ENCODE data around the gene MMUT.
"Not testable (repeated sequence)": the region's sequence is repeated elsewhere in the genome, so short reads cannot be mapped to it uniquely, and the experiment has no call there.

The MMUT gene

DNA sequence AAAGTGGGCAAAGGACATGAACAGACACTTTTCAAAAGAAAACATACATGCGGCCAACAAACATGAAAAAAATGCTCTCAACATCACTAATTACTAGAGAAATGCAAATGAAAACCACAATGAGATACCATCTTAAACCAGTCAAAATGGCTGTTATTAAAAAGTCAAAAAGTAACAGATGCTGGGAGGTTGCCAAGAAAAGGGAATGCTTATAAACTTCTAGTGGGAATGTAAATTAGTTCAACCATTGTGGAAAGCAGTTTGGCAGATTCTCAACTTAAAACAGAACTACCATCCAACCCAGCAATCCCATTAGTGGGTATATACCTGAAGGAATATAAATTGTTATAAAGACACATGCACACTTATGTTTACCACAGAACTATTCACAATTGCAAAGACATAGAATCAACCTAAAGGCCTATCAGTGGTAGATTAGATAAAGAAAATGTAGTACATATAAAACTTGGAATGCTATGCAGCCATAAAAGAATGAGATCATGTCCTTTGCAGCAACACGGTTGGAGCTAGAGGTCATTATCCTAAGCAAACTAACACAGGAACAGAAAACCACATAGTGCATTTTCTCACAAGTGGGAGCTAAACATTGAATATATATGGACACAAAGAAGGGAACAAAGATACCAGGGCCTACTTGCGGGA, 16.4 kb upstream of the MMUT start:
- Histone ChIP-seq H3K9me3 (ENCODE audit: control insufficient read depth in 2 of 2, low read length in 2 of 2) (no peaks in the 10 kb centered on the region), H3K4me3 (ENCODE audit: low read length in 2 of 2) (no peak overlapping the region), H3K27ac (ENCODE audit: low read length) (no peak overlapping the region), H3K4me1 (ENCODE audit: control insufficient read depth, insufficient read depth, low read length) (no peaks in the 10 kb centered on the region), H3K27me3 (ENCODE audit: control insufficient read depth in 1 of 2, insufficient read depth in 2 of 2, low read length in 2 of 2) (no peaks in the 10 kb centered on the region), H3K9ac (ENCODE audit: low read length in 2 of 2) (no peak overlapping the region), H3K36me3 (ENCODE audit: control insufficient read depth in 2 of 2, insufficient read depth in 2 of 2, low read length in 2 of 2) (no peaks in the 10 kb centered on the region)

DNA sequence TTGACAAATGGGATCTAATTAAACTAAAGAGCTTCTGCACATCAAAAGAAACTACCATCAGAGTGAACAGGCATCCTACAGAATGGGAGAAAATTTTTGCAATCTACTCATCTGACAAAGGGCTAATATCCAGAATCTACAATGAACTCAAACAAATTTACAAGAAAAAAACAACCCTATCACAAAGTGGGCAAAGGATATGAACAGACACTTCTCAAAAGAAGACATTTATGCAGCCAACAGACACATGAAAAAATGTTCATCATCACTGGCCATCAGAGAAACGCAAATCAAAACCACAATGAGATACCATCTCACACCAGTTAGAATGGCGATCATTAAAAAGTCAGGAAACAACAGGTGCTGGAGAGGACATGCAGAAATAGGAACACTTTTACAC, 13.5 kb upstream of the MMUT start:
- H3K4me3 ChIP-seq (ENCODE audit: low read length in 2 of 2); H3K27ac ChIP-seq (ENCODE audit: low read length); H3K9me3 ChIP-seq (ENCODE audit: control insufficient read depth in 2 of 2, low read length in 2 of 2); H3K9ac ChIP-seq (ENCODE audit: low read length in 2 of 2); H3K4me1 ChIP-seq (ENCODE audit: control insufficient read depth, insufficient read depth, low read length); H3K36me3 ChIP-seq (ENCODE audit: control insufficient read depth in 2 of 2, insufficient read depth in 2 of 2, low read length in 2 of 2); H3K27me3 ChIP-seq (ENCODE audit: control insufficient read depth in 1 of 2, insufficient read depth in 2 of 2, low read length in 2 of 2): not testable (repeated sequence)

DNA sequence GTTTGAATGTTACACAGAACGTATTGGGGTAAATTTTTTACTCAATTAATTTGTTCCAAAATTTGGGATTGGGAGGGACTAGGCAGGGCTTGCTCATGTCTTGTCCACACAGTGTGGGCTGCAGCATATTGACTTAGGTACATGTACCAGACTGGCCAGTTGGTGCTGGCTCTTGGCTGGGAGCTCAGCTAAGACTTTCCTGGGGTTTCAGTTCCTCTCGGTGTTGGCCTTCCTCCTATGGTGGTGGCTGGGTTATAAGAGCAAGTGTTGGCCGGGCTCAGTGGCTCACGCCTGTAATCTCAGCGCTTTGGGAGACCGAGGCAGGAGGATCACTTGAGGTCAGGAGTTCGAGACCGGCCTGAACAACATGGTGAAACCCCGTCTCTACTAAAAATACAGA, 5.0 kb upstream of the MMUT start:
- no peaks in the 10 kb centered on the region for H3K36me3 ChIP-seq (ENCODE audit: control insufficient read depth in 2 of 2, insufficient read depth in 2 of 2, low read length in 2 of 2)

DNA sequence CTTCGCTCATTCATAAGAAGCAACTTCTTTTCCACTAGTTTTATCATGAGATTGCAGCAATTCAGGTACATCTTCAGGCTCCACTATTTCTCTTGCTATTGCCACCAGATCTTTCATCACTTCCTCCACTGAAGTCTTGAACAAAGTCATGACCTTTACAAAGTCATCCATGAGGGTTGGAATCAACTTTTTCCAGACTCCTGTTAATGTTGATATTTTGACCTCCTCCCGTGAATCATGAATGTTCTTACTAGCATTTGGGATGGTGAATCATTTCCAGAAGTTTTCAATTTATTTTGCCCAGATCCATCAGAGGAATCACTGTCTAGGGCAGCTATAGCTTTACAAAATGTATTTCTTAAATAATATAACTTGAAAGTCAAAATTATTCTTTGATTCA, 1.6 kb upstream of the MMUT start:
- H3K27ac ChIP-seq (ENCODE audit: low read length), result no peak overlapping the region
- H3K36me3 ChIP-seq (ENCODE audit: control insufficient read depth in 2 of 2, insufficient read depth in 2 of 2, low read length in 2 of 2), result no peaks in the 10 kb centered on the region
- no peak overlapping the region for H3K4me3 ChIP-seq (ENCODE audit: low read length in 2 of 2)
- peaks cover 6% of the 10 kb centered on the region for H3K4me1 ChIP-seq (ENCODE audit: control insufficient read depth, insufficient read depth, low read length)
- no peaks in the 10 kb centered on the region for H3K9me3 ChIP-seq (ENCODE audit: control insufficient read depth in 2 of 2, low read length in 2 of 2)
- H3K27me3 ChIP-seq (ENCODE audit: control insufficient read depth in 1 of 2, insufficient read depth in 2 of 2, low read length in 2 of 2), result no peaks in the 10 kb centered on the region
- H3K9ac ChIP-seq (ENCODE audit: low read length in 2 of 2), result no peak overlapping the region

More for the DNA sequence above, 5.0 kb upstream of the MMUT start:
- Histone ChIP-seq H3K4me1 (ENCODE audit: control insufficient read depth, insufficient read depth, low read length) (peaks cover 3% of the 10 kb centered on the region), H3K4me3 (ENCODE audit: low read length in 2 of 2) (no peak overlapping the region), H3K27me3 (ENCODE audit: control insufficient read depth in 1 of 2, insufficient read depth in 2 of 2, low read length in 2 of 2) (no peaks in the 10 kb centered on the region), H3K27ac (ENCODE audit: low read length) (no peak overlapping the region), H3K9me3 (ENCODE audit: control insufficient read depth in 2 of 2, low read length in 2 of 2) (no peaks in the 10 kb centered on the region), H3K9ac (ENCODE audit: low read length in 2 of 2) (no peak overlapping the region)

DNA sequence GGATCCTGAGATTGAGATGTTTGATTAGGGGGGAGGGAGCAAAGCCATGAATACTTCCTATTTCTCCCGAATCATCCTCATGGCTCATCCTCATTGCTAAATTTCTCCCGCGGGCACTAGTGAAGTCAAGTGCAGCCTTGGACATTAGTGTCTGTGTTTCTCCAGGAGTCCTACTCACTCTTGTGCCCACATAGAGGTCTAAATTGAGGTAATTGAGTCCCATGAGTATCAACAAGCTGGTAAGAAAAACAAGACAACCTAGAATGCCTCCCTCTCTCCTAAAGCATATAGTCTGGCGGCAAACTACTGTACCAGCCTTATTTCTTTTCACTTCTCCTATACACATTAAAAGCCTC, 537 bp upstream of the MMUT start:
- H3K4me1 ChIP-seq (ENCODE audit: control insufficient read depth, insufficient read depth, low read length), result peaks cover 6% of the 10 kb centered on the region
- peak overlapping the region; percentile 89 to 99 for H3K9ac ChIP-seq (ENCODE audit: low read length in 2 of 2)
- H3K27ac ChIP-seq (ENCODE audit: low read length), result peak overlapping the region; percentile 86
- H3K9me3 ChIP-seq (ENCODE audit: control insufficient read depth in 2 of 2, low read length in 2 of 2), result no peaks in the 10 kb centered on the region
- no peaks in the 10 kb centered on the region for H3K27me3 ChIP-seq (ENCODE audit: control insufficient read depth in 1 of 2, insufficient read depth in 2 of 2, low read length in 2 of 2)
- peak overlapping the region; percentile 81 to 94 for H3K4me3 ChIP-seq (ENCODE audit: low read length in 2 of 2)
- H3K36me3 ChIP-seq (ENCODE audit: control insufficient read depth in 2 of 2, insufficient read depth in 2 of 2, low read length in 2 of 2), result peaks cover 0 to 4% of the 10 kb centered on the region in 2 donors

DNA sequence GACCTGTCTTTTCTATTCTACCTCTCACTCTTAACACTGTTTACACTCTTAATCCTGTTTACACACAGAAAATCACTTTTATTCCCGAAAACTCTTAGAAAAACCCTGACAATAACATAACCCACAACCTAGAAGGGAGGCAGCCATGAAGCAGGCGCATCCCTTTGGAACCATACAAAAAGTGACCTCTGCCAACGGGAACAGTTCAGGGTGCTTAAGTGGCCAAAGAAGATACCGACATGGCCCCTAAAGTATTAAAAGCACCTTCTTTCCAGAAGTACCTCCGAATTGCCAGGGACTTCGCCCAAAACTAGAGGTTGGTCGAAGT, 490 bp downstream of the MMUT start:
- H3K9me3 ChIP-seq (ENCODE audit: control insufficient read depth in 2 of 2, low read length in 2 of 2), result no peaks in the 10 kb centered on the region
- H3K27ac ChIP-seq (ENCODE audit: low read length), result peak overlapping the region; percentile 86
- H3K9ac ChIP-seq (ENCODE audit: low read length in 2 of 2), result peak overlapping the region; percentile 89 to 99
- H3K27me3 ChIP-seq (ENCODE audit: control insufficient read depth in 1 of 2, insufficient read depth in 2 of 2, low read length in 2 of 2), result no peaks in the 10 kb centered on the region
- peaks cover 0 to 4% of the 10 kb centered on the region in 2 donors for H3K36me3 ChIP-seq (ENCODE audit: control insufficient read depth in 2 of 2, insufficient read depth in 2 of 2, low read length in 2 of 2)
- peaks cover 6% of the 10 kb centered on the region for H3K4me1 ChIP-seq (ENCODE audit: control insufficient read depth, insufficient read depth, low read length)
- peak overlapping the region; percentile 81 to 94 for H3K4me3 ChIP-seq (ENCODE audit: low read length in 2 of 2)

DNA sequence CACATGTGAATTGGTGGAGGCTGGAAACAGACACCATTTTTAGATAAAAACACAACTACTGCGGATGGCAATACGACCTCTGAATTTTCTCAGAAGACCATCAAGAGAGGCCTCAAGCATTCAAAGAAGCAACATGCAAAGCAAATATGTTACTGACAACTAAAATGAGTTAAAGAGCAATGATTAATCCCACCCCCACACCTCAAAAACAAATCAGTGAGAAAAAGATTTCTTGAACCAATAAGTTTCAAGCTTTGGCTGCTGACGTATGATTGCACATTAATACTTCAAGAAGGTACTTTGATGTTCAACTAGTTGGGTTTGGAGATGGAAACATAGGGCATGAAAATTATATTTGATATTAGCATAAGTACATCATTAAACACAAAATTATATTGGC, 982 bp downstream of the MMUT start:
- H3K36me3 ChIP-seq (ENCODE audit: control insufficient read depth in 2 of 2, insufficient read depth in 2 of 2, low read length in 2 of 2), result peaks cover 2 to 4% of the 10 kb centered on the region in 2 donors
- H3K9me3 ChIP-seq (ENCODE audit: control insufficient read depth in 2 of 2, low read length in 2 of 2), result no peaks in the 10 kb centered on the region
- peaks cover 6% of the 10 kb centered on the region for H3K4me1 ChIP-seq (ENCODE audit: control insufficient read depth, insufficient read depth, low read length)
- H3K27me3 ChIP-seq (ENCODE audit: control insufficient read depth in 1 of 2, insufficient read depth in 2 of 2, low read length in 2 of 2), result no peaks in the 10 kb centered on the region
- H3K27ac ChIP-seq (ENCODE audit: low read length), result no peak overlapping the region
- H3K4me3 ChIP-seq (ENCODE audit: low read length in 2 of 2), result peak overlapping the region; percentile 81 to 94
- H3K9ac ChIP-seq (ENCODE audit: low read length in 2 of 2), result peak overlapping the region; percentile 89 to 99

DNA sequence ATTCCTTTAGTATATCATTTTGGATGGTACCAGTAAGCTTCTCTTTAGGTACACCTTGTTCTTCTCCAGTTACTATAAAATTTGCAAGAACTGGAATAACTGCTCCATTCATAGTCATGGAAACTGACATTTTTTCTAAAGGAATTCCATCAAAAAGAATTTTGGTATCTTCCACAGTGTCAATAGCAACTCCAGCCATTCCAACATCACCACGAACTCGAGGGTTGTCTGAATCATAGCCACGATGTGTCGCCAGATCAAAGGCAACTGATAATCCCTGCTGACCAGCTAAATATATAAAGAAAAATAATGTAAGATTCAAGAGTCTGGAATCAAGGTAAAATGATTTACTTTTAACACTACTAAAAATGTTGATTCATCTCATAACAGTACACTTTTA, 5.3 kb downstream of the MMUT start:
- Histone ChIP-seq H3K9me3 (ENCODE audit: control insufficient read depth in 2 of 2, low read length in 2 of 2) (no peaks in the 10 kb centered on the region), H3K9ac (ENCODE audit: low read length in 2 of 2) (no peak overlapping the region), H3K36me3 (ENCODE audit: control insufficient read depth in 2 of 2, insufficient read depth in 2 of 2, low read length in 2 of 2) (peaks cover 6 to 9% of the 10 kb centered on the region in 2 donors), H3K27ac (ENCODE audit: low read length) (no peak overlapping the region), H3K4me1 (ENCODE audit: control insufficient read depth, insufficient read depth, low read length) (peaks cover 3% of the 10 kb centered on the region), H3K4me3 (ENCODE audit: low read length in 2 of 2) (no peak overlapping the region), H3K27me3 (ENCODE audit: control insufficient read depth in 1 of 2, insufficient read depth in 2 of 2, low read length in 2 of 2) (no peaks in the 10 kb centered on the region)

DNA sequence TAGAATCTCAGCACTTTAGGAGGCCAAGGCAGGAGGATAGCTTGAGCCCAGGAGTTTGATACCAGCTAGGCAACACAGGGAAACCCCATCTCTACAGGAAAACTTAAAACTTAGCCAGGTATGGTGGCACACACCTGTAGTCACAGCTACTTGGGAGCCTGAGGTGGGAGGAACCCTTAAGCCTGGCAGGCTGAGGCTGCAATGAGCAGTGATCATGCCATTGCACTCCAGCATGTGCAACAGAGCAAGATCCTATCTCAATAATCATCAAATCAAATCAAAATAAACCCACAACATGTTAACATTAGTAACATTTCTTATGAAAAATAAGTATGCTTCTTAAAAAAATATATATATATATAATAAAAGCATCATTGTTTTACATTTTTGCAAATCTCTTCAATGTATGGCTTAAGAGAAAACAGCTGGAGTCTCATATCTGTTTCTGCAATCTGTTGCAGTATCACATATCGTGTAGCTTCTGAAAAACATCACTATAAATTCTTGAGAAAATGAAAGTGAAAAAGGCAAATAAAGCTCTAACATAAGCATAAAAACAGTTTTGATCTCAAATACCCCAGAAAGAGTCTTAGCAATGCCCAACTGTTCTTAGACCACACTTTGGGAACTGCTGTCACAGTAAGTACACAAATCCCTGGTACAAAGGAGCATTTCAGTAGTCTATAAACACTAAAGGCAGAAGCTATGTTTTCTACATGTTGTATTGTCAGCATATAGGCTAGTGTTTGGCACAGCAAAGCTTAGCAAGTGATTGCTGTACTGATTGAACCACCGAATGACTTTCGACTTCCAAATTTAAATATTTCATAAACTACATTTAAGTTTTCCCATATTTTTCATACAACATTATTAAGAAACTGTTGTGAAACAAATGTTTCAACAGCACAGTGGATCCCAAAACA, 8.0 kb downstream of the MMUT start:
- Histone ChIP-seq H3K27me3 (ENCODE audit: control insufficient read depth in 1 of 2, insufficient read depth in 2 of 2, low read length in 2 of 2) (no peaks in the 10 kb centered on the region), H3K36me3 (ENCODE audit: control insufficient read depth in 2 of 2, insufficient read depth in 2 of 2, low read length in 2 of 2) (peaks cover 7 to 16% of the 10 kb centered on the region in 2 donors), H3K4me3 (ENCODE audit: low read length in 2 of 2) (no peak overlapping the region), H3K4me1 (ENCODE audit: control insufficient read depth, insufficient read depth, low read length) (no peaks in the 10 kb centered on the region), H3K27ac (ENCODE audit: low read length) (no peak overlapping the region), H3K9me3 (ENCODE audit: control insufficient read depth in 2 of 2, low read length in 2 of 2) (no peaks in the 10 kb centered on the region), H3K9ac (ENCODE audit: low read length in 2 of 2) (no peak overlapping the region)

DNA sequence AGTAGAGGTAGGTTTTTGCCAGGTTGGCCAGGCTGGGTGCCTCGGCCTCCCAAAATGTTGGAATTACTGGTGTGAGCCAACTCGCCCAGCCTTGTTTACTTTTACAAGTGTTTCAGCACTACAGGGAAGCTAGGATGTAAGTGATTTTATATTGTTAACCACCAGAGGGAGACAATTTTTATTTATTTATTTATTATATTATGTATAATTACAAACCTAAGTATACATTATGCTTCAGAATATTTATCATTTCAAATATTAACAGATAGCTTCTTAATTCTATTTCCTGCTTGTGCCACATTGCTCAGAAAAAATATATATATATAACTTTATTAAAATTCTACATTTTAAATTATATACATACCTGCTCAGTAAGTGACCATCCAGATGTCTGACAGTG, 9.8 kb downstream of the MMUT start:
- Histone ChIP-seq H3K4me3 (ENCODE audit: low read length in 2 of 2) (no peak overlapping the region), H3K27me3 (ENCODE audit: control insufficient read depth in 1 of 2, insufficient read depth in 2 of 2, low read length in 2 of 2) (no peaks in the 10 kb centered on the region), H3K4me1 (ENCODE audit: control insufficient read depth, insufficient read depth, low read length) (no peaks in the 10 kb centered on the region), H3K9ac (ENCODE audit: low read length in 2 of 2) (no peak overlapping the region), H3K9me3 (ENCODE audit: control insufficient read depth in 2 of 2, low read length in 2 of 2) (no peaks in the 10 kb centered on the region), H3K36me3 (ENCODE audit: control insufficient read depth in 2 of 2, insufficient read depth in 2 of 2, low read length in 2 of 2) (peaks cover 12 to 21% of the 10 kb centered on the region in 2 donors), H3K27ac (ENCODE audit: low read length) (no peak overlapping the region)

DNA sequence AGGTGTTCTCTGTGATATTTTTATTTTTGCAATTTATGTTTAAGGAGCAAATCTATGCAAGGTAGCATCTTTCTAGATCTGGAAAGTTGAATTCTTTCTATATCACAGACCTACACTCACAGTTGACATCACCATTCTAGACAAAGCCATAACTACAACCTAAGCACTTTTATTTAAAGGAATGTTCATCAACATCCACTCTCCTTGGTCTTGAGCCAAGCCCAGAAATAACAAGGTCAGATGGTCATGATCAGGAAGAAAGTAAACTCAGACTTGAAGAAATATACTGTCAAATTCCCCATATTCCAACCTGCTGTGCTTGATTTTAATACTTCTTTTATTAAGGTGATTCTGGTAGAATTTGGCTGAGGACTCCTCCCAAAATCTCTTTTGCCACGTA, 32.2 kb downstream of the MMUT start:
- Histone ChIP-seq H3K4me1 (ENCODE audit: control insufficient read depth, insufficient read depth, low read length) (no peaks in the 10 kb centered on the region), H3K36me3 (ENCODE audit: control insufficient read depth in 2 of 2, insufficient read depth in 2 of 2, low read length in 2 of 2) (peaks cover 6 to 40% of the 10 kb centered on the region in 2 donors), H3K27me3 (ENCODE audit: control insufficient read depth in 1 of 2, insufficient read depth in 2 of 2, low read length in 2 of 2) (no peaks in the 10 kb centered on the region), H3K9me3 (ENCODE audit: control insufficient read depth in 2 of 2, low read length in 2 of 2) (no peaks in the 10 kb centered on the region), H3K4me3 (ENCODE audit: low read length in 2 of 2) (no peak overlapping the region), H3K27ac (ENCODE audit: low read length) (no peak overlapping the region), H3K9ac (ENCODE audit: low read length in 2 of 2) (no peak overlapping the region)
